Suppressor macrophage treated with lipopolysaccharide for 4 hours (primary cell): ENCODE data around the gene ZC3H12C.
A peak's percentile ranks its signal among the peaks of the same experiment; 100 is the strongest.

ENCODE experiments used
- DNase-seq: peaks from one replicate; pipeline ENCODE4 v3.0.0-alpha.2; 2020

The ZC3H12C gene

DNA sequence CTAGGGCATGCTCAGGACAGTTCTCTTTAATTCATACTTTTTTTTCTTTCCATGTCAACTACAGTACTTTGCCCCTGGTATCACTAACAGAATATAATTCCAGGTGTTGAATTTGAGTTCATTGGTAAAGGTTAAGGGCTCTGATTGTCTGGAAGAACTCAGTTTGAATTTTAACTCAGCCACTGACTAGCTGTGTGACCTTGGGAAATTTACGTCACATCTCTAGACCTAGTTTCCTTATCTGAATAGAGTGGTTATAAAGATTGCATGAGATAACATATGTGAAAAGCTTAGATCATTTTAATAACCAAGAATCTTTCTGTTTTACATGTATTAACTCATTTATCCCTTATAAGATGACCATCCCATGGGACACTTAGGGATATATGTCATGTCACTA is 15.8 kb upstream of the ZC3H12C start:
- DNase-seq, result no peak

DNA sequence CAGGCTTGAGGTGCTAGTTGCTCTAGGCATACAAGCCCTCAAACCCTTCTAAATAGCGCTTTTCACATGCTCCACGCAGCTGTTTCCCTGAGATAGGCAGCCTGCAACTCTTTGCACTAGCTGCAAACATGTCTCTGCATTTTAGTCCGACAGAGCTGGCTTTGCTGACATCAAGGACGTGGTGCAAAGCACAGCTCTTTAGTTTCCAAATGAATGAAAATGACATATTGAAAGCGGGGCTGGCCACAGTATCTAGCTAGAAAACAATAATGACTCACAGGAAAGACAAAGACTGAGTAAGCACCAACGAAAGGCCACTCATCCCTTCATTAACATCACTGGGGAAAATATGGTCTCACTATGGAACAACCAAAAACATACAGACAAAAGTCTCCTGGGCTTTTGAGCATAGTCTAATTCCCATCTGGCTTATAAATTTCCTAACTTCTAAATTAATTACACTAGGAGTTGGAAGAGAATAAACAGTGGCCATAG is 15.3 kb upstream of the ZC3H12C start:
- peak; percentile 93 for DNase-seq

DNA sequence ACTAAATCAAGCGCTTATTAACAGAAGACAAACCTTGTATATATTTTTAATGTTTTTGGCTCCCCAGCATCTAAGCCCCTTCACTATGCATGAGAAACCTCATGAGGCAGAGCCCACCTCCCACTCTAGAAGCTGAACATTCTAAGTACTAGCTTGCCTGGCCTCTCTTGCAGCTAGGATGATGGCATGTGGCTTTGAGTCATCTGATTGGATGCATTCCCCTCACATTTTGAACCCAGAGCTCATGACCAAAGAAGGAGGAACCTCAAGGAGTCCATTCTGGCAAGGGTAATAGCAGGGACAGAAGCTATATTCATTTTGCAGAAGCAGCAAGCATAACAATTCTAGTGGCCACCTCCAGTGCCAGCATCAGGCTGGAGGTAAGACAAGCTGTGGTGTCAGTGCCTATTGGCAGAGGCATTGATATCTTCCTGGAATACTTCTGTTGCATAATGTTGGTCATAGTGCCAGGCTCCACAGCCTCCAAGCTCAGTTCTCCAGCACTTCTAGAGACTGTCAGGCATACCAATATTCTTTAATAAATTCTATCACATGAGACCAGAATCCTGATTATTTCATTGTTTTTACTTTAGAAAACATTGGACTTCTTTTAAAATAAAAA is 14.2 kb upstream of the ZC3H12C start:
- DNase-seq, result no peak

DNA sequence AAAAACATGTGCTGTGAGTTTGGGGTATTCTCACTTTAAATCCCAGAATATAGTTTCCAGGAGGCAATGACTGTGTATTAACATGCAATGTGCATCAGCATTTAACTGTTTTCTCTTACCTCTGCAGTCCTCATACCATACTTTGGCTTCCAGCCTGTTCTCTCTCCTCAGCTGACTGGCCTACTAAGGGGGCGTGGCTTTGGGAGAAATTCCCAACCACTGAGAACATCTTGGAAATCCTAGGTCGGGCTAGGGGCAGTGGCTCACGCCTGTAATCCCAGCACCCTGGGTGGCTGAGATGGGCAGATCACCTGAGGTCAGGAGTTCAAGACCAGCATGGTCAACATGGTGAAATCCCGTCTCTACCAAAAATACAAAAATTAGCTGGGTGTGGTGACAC is 13.5 kb upstream of the ZC3H12C start:
- no peak for DNase-seq

DNA sequence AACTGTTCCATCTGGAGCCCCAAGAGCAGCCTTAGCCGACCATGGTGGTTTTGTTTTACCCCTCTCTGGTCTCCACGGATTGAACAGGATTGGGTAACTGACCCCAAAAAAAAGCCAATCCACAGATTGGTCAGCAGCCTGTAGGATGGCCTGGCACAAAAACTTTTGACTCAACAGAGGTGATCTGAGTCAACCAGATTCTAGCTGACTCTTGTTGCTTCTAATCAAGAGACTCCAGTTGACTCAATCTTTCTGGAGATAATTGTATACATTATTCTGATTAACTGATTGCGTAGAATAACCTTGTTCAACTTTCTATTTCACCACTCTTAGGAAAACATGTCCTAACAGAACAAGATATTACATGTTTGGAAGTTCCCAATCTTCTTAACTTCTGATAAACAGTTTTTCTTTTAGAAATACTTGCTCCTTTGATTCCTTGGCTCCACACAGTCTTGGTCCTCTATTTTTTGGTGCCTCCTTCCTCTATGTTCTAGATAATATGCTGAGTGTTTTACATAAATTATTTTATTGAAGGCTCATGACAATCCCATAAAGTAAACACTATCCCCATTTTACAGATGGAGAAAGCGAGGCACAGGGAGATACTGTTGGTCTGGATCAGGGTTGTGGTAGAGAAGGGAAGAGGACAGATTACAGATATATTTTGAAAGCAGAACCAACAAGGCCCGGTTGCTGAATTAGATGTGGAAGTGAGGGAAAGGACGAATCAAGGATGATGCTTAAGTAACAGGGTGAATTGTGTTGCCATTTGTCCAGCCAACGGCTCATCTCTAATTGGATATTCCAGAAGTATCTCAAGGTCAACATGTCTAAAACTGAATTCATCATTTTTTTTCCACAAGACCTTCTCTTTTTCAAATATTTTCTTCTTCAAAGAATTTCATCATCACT is 11.5 kb upstream of the ZC3H12C start:
- DNase-seq, result peak; percentile 70

DNA sequence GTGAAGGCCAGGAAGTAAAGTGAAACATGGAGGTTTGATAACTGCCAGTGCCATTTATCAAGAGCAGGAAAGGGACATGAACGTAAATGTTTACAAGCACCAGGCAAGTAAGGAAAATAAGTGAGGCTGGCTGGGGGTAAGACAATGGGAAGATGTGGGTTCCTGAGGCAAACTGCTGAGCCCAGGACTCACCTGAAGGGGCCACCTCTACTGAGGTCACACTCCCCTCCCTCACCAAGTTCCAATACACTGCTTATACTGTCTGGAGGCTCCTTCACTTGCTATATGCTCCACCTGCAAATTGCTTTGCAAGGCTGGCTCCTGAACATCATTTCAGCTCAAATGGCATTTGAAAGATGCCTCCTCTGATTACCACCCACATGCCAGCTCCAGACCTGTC is 10.3 kb upstream of the ZC3H12C start:
- DNase-seq, result no peak

DNA sequence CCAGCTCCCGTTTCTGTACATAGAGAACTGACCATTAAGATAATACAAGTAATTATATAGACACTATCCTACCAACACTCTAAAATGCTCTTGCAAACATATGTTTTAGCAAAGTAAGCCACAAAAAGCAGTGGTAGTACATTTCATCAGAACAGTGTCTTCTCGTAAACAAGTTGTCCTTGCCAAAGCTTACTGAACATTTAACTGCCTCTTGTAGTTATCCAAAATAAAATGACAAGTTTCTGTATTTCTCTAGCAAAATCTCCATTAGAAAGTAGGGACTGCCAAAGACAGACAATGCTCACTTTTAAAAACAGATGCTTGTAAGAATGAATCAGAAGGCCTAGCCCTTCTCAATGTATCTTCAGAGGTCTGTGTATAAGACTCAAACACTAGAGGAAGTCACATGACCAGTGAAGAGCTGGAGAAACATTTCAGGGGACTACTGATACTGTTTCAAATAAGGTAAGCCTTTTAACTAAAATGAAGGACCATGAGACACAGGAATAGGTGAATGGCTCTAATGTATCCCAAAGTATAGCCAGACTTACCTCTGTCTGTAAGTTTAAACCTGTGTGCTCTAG is 7.8 kb upstream of the ZC3H12C start:
- no peak for DNase-seq

DNA sequence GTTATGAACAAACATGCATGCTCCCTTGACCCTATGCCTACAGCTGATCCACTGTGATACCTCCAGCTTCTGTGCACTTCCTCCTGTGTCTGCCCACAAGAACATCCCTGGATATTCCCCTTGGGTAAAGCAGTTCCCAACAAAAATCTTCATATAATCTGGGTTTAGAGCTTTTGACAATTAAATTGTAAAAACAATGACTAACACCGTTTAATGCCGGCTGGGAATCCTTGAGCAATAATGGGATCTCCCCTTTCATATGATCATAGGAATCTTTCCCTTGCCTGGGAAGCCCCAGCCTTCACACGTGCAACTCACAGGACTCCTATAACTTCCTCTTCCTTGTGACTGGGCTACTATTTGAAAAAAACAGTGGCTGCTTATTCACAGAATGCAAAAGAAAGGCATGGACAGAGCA is 6.3 kb upstream of the ZC3H12C start:
- peak; percentile 97 for DNase-seq

DNA sequence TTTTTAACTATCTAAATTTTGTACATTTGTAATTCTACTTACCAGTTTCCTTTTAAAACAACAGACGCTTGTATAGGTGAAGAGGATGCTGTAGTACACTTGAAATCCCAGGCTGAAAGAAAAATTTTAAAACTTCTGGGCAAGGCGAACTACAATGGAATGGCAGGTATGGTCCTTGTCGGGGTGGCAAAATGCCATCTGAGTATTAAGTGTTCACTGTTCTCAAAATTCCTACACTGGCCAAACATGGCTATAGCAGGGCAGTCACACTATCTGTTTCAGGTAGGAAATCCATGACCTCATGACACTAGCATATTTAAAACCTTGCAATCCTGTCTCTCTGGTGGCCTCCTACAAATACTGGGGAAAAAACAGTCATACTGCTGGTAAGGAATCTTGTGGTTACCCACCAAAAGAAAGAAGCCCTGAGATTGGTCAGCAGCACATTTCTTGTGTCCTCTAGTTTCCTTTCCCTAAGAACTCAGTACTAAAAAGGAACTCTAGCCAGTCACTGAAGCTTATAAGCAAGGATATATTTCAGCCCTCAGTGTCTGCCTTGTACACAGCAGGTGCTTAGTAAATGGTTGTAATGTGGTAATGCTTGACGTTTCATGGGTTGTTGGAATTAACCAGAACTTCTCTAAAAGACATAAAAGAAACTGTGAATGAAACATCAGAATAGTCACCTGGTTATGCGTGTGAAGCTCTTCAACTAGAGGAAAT is 5.2 kb upstream of the ZC3H12C start:
- peak; percentile 90 for DNase-seq

DNA sequence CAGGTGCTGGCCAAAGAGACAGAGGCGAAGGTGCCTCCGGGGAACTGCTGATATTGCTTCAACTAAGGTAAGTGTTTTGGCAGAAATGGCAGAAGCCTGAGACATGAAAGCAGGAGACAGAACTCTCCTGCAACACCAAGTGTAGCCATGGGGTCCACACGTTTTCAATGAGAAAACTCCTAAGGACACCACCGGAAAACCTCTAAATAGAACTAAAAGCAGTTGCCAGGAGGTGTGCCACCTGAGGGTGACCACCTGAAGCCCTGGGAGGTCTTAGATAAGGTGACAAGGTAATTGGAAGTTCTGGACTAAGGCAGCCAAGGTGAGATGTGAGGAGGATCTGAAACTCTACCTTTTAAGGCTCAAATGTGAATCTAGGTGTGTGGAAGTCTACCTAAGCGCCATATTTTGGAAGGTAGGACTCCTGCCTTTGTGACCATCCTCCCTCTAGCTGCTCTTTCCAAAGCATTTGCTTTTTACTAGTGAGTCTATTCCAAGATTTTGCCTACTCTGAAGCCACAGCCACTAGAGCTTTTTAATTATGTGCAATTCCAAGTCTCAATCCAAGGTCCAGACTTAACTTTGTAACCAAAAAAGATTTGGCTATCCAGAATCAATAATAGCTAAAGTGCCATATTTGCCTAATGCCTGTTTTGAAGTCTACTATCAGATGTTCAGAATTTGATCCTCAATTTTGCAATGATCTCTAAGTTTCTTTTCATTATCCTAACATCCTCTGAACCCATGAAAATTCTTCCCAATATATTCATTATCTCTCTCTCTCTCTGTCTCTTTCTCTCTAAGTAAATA is 4.5 kb upstream of the ZC3H12C start:
- no peak for DNase-seq

DNA sequence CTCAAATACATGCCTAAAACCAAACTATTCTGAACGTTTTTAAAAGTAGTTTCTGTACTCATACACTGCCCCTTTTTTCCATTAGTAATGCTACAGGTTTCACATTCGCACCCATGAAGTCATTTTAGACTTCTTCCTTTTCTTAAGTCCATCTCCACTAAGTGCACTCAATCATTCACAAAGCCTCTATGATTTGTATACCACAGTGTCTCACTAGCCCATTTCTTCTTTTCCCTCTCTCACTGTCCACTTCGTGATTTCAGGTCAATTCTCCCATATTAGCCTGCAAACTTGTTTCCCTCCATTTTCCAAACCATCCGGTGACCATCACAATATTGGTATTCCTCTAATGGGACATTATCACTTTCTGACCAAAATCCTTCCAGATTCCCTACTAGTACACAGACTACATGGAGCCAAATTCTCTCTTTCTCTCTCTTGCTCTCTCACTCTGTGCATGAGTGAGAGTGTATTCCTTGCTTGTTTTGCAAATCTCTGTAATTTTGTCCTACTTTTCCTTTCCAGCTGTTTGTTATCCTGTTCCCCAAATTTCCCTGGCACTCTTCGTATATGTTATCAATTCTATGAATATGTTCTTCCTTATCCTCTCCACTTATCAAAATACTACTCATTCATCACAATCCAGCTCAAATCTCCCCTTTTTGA is 3.4 kb upstream of the ZC3H12C start:
- DNase-seq, result peak; percentile 77

DNA sequence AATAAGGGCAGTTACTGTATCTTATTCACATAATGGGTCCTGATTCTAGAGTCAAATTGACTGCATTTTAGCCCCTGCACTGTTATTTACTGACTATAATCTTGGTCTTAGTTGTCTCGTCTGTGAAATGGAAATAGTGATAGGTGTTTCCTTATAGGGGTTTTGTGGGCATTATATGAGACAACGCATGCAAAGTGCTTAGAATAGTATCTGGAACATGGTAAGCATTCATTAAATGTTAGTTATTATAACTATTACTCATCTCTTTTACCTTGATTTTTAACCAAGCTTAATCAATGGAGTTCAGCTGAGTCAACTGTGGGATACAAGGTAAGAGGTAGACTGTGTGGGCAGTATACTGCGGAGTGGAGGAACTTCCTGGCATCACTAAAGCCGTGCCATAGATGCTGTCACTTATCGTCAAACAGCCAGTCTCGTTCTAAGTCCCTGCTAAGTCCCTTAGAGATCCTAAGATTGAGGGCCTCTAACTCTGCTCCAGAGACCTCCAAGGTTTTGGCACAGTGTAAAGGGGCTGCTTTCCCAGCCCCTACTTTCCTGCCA is 2.6 kb upstream of the ZC3H12C start:
- no peak for DNase-seq

DNA sequence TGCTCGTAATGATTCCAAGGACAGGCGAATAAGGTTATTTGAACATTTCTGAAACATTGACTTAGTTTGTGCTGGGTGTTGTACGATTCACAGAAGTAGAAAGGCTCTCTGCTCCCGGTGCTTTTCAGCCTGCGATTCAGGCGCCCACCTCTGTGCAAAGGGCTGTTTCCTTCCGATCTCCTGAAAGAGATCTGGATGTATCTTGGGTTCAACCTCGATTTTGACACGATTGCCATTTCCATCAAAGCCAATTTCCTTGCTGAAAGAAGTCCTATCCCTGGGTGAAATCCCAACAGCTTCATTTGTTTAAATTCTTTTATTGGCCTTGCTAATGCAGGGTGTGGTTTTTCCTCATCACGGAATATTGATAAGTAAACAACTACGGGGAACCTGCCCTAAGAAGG is 1.1 kb upstream of the ZC3H12C start:
- DNase-seq, result no peak

DNA sequence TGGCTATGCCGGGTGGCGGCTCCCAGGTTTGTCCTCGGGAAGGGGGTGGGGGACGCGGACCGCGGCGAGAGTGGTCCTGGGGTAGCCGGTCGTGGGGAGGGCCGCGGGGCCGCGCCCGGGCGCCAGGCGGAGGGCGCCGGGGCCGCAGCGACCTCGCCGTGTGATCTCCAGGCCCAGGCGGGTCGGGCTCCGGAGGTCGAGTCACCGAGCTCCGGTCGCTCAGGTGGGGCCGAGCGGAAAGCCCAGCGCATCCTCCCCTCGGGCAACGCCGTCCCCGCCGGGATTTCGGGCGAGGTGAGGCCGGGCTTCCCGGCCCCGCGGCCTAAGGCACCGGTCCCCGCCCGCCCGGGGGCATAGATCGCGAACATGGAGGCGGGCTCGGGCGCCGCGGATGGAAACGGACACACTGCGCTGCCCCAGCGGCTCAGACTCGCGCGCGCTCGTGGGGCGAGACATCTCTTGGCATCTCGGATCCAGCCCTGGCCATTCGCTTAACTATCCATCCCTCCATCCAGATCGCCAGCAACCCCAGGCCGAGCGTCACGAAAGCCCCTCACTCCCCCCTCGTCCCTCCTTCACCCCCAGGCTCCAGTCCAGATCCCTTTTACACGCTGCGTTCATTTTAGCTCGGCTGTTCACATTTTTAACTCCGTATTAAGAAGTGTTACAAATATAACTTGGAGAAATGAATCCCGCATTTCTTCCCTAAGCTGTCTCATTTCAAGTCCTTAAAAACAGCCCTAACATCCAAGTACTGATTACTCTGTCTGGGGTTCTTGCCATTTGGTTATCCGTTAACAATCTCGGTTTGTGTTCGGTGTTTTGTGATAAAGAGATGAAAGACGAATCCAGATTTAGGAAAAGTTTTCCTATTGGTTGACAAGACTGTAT is 460 bp downstream of the ZC3H12C start:
- peak; percentile 68 for DNase-seq

DNA sequence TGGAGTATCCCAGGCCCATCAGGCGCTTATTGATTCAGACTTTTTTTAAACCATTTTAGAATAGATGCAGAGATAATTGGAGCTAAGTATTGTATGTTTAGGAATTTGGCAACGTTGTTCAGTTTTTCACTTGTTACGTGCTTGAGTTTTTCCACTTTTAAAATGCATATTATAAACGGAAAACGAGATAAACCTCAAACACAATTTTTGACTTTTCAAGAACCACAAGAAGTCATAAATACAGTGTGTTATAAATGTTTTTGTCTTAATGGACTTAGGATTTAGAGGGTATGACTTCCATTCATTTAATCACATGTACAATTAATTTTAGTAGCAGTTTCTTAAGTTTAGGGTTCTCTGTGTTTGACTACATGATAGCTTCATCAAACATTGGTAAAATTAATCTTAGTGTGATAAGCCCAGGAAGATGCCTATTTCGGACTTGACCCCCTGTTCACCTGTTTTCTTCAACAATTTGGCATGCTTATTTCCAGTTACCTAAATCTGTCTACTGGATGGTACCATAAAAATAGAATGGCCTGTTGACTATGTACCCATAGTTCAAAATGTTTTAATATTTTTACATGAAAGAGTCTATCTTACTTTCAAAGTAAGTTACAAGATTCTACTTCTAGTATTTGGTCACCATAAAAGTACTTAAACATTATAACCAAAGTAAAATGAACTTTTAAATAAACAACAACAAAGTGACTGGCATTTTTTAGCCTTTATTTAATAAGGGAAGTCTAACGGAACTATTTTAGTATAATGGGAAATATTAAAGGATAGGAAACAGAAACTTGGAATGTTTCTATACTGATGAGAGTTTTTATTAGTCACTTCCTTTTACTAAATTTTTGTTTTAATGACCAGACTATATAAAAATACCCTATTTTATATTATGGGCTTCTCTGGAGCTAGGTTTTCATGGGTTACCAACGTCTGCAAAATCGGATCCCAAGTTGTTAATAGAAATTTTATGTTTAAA is 1.4 kb downstream of the ZC3H12C start:
- DNase-seq, result no peak

DNA sequence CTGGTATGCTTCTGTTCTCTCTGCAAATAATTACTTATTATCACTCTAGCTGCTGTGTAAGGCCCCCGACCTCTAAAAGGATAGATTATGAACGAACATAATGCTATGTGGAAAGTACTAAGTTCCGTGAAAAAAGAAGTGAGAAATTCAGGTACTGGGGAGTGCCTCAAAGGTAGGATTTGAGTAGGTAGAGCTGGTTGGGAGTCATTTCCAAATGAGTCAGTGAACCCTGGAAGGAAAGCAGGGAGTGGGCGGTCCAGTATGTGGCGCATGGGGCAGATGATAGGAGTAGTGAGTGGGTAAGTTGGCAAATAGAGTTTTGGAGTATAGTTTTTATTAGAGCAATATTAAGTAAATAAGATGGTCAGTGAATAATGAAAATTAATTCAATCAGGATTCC is 2.4 kb downstream of the ZC3H12C start:
- DNase-seq, result peak; percentile 56

DNA sequence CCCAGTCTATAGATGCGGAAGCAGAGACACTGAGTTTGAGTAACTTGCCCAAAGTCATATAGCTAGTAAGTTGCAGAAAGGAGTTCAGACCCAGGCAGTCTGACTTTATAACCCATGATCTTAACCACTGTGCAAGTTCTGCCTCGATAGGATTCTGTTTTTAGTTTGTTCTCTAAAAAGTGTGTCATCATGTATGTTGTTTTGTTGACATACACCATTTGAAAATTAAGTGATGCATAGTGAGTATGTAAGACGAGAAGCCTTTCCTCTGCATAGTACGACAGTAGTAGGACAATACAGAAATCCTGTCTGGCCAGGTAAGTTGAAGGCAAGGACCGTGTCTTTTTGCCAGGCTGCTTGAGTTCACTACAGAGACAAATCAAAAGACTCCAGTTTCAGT is 3.3 kb downstream of the ZC3H12C start:
- no peak for DNase-seq

DNA sequence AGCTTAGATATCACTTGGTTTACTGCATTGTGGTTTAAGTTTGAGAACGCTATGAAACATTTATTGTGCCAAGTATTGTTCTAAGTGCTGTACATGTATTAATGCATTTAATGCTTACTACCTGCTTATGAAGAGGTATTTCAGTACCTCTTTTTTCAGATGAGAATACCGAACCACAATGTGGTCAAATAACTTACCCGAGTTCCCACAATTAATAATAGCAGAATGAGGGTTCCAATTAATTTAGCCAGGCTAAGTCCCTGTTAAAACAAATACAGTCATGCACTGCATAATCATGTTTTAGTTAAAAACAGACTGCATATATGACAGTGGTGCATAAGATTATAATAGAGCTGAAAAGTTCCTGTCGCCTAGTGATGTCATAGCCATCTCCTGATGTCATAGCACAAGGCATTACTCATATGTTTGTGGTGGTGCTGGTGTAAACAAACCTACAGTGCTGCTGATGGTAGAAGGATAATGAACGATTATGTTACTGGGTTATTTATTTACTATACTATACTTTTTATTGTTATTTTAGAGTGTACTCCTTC is 4.3 kb downstream of the ZC3H12C start:
- peak; percentile 48 for DNase-seq

DNA sequence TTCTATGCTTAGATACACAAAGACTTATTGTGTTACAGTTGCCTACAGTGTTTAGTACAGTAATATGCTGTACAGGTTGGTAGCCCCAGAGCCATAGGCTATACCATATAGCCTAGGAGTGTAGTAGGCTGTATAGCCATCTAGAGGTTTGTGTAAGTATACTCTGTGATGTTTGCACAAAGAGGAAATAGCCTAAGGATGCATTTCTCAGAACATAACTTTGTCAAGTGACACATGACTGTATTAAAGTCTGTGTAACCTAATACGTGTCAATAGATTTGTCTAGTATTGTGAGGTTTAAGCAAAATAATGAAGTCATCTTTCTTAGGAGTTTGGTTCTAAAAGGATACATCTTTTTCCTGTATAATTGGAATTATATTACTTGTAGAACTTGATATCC is 5.5 kb downstream of the ZC3H12C start:
- DNase-seq, result peak; percentile 74
